GM19328 (cell line): ENCODE results near the gene ZNF783.
"Not testable (repeated sequence)": the region's sequence is repeated elsewhere in the genome, so short reads cannot be mapped to it uniquely, and the experiment has no call there.

Experiments used
- ATAC-seq: cut with Tn5 transposase; IDR thresholded peaks from one replicate; pipeline ENCODE4 v1.9.1; 2021; ENCODE audit warnings: mild to moderate bottlenecking, moderate library complexity; ENCODE audit not compliant: unreplicated experiment

Gene ZNF783

GRCh38 chr7:149296368-149296767, 34.4 kb downstream of the ZNF783 start:
- no peak for ATAC-seq

DNA sequence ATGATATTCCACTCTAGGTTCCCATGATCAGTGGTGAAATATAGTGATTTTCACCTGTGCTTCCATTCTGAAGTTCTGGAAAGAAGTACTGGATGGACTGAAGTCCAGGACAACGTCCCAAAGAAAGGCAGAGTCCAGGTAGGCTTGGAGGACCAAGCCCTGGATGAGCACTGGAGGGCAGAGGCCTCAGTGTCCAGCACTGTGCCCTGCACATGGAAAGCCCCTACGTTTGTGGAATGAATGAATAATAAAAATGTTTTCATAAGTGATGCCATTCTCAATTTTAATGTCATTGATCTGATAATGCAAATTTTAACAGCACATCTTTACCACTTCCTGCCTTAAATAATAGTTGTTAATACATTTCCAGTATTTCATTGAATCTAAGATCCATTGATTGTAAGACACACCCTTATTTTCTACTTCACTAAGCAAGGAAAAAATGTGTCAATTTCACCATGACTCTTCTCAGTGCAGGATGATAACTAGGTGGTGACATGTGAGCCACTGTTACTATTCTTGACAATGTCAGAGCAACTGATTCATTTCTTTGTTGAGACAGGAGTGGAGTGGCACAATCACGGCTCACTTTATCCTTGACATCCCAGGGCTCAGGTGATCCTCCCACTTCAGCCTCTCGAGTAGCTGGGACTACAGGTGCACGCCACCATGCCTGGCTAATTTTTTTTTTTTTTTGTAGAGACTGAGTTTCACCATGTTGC, 35.2 kb downstream of the ZNF783 start:
- no peak for ATAC-seq

DNA sequence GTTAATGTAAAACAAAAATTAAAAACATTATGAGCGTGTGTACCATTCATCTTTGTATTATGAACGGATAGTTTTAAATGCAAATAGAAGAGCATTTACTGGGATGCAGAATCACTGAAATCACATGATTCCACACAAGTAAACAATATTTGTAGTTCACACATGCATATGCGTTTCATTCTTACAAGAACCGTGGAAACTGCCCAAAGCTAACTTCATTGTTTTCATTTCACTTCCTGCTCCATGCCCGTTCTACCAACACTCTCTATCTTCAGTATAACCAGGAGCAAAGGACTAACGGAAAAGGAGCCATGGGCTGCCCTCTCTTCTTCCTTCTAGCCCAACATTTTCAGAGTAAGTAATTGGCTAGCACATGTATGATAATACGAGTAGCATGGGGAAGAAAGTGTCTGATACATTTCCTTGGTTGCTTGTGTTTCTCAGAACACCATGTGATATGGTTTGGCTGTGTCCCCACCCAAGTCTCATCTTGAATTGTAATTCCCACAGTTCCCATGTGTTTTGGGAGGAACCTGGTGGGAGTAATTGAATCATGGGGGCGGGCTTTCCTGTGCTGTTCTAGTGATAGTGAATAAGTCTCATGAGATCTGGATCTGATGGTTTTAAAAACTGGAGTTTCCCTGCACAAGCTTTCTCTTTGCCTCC, 38.8 kb downstream of the ZNF783 start:
- ATAC-seq, result no peak

DNA sequence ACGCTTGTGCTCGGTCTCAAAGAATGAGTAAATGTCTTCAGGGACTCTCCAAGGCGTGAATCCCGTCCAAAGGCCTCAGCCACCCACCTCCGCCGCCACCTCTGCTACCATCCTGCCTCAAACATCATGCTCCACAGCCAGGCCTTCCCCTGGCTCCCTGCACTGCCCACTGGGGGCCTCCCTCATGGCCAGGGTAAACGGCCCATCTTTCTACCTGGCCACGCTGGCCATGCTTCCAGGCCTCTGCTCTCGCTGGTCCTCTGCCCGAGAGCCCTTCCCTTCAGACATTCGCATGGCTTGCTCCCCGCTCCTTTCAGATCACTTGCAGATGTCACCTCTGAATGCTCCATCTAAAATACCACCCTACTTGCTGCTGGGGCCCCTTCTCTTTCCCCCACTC, 40.2 kb downstream of the ZNF783 start:
- ATAC-seq, result no peak

DNA sequence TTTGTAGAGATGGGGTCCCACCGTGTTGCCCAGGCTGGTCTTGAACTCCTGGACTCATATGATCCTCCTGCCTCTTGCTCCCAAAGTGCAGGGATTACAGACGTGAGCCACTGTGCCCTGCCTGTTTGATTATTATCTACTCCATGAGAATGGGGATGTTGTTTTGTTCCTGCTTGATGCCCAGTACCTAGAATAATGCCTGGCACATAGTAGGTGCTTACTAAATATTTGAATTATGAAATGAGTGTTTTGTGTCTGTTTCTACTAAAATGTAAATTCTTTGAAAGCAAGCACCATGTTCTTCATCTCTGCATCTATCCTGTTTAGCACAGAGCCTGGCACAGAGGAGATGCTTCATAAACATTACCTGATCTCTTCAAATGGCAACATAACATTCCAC, 40.9 kb downstream of the ZNF783 start:
- no peak for ATAC-seq

DNA sequence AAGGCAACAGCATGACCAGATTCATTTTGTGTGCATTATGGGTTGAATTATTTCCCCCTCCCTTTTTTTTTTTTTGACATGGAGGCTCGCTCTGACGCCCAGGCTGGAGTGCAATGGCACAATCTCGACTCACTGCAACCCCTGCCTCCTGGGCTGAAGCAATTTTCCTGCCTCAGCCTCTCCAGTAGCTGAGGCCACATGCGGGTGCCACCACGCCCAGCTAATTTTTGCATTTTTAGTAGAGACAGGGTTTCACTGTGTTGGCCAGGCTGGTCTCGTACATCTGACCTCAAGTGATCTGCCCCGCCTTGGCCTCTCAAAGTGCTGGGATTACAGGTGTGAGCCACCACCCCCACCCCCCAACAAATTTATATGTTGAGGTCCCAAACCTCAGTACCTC, 42.0 kb downstream of the ZNF783 start:
- no peak for ATAC-seq

- ATAC-seq, result no peak
Measured at GRCh38 chr7:149306854-149307253, 44.9 kb downstream of the ZNF783 start.

DNA sequence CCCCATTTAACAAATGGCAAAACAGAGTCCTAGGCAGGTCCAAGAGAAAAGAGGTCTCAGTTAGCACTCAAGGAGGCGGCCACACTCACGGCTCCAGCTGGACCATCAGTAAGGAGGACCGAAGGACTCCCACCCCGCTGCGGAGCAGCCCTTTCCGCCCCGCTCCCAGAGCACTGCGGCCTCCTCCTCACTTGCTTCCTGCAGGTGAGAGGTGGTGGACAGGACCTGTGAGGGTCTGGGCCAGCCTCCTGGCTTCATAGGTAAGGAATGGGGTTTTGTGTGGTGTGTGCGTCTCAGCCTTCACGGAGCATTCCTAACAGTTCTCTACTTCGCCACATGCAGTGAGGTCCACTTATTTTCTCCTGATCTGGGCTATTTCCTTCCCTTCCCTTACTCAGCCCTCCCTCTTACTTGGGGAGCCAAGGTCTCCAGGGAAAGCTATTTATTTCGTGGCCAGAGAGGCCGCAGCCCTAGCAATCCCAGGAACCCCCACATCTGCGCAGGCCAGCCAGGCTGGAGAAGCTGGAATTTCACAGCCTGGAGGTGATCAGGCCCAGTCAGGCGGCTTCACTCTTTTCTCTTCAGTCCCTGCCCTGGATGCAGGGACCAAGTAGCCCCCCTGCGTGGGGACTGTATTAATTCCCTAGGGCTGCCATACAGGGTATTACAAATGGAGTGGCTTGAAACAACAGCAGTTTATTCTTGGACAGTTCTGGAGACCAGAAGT, 45.9 kb downstream of the ZNF783 start:
- no peak for ATAC-seq

- ATAC-seq, result no peak
Measured at GRCh38 chr7:149310113-149310836, 48.3 kb downstream of the ZNF783 start.

- no peak for ATAC-seq
Measured at GRCh38 chr7:149310990-149311573, 49.1 kb downstream of the ZNF783 start.

- ATAC-seq, result no peak
Measured at GRCh38 chr7:149313981-149314380, 52.0 kb downstream of the ZNF783 start.

DNA sequence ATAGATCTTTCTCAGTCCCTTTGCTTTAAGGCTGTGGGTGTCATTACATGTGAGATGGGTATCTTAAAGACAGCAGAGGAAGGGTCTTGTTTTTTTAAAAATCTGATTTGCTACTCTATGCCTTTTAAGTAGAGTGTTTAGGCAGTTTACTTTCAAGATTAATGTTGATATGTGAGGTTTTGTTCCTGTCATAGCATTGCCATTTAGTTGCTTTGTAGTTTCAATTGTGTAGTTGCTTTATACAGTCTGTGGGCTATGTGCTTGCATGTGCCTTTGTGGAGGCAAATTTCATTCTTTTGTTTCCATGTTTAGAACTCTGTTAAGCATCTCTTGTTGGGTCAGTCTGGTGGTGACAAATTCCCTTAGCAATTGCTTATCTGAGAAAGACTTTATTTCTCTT, 54.6 kb downstream of the ZNF783 start:
- no peak for ATAC-seq

DNA sequence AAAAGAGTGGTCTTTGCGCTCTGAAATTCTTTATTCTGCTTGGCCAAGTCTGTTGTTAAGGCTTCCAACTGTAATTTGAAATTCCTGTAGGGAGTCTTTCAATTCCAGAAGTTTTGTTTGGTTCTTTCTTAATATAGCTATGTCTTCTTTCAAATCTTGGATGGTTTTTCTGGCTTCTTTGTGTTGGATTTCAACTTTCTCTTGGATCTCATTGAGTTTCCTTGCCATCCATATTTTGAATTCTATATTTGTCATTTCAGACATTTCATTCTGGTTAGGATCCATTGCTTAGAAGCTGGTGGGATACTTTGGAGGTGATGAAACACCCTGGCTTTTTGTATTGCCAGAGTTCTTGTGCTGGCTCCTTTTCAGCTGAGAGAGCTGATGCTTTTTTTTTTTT, 55.5 kb downstream of the ZNF783 start:
- no peak for ATAC-seq

DNA sequence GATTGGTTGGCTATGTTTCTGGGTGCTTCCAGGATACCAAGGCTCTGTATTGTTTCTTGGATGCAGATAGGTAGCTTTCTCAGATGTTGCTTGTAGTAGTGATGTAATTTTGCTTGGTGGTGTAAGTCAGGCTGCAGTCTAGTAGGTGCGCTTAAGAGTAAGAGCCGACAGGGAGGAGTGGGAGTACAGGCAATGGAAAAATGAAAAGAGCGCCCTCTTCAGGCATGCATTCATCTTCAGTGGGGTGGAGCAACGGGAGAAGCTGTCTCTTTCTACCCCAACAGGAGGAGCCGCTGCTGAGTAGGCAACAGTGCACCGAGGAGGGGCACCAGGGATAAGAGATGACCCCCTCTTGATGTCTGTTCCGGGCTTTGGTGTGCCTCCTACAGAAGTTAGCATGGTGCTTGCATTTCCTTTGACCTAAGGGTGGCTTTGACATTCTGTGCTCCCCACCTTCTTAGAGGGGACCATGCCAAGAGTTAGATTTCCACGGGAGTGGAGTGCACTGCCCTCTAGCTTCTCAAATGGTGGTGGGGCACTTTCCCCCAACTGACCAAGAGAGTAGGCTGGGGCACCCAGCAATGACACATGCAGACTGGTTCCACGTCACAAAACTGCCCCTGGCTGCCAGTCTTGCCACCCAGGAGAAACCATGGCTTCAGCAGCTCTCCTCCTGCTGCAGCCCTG, 56.1 kb downstream of the ZNF783 start:
- no peak for ATAC-seq

DNA sequence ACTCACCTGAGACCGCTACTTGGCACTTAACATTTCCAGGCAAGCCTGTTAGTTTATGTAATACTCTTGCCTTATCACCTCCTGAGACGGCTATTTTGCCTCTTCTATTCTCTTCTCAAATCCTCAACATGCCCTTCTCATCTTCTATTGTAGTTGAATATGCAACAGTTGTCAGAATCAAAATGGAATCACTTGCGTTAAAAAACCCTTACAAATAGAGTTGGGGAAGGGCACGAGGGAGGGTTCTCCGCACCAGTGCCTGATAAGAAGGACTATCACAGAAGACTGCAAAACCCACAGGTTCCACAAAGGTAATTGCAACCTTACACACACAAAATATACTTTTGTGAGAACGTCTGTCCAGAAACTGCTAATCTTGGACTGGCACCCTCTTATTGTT, 57.4 kb downstream of the ZNF783 start:
- ATAC-seq, result no peak

DNA sequence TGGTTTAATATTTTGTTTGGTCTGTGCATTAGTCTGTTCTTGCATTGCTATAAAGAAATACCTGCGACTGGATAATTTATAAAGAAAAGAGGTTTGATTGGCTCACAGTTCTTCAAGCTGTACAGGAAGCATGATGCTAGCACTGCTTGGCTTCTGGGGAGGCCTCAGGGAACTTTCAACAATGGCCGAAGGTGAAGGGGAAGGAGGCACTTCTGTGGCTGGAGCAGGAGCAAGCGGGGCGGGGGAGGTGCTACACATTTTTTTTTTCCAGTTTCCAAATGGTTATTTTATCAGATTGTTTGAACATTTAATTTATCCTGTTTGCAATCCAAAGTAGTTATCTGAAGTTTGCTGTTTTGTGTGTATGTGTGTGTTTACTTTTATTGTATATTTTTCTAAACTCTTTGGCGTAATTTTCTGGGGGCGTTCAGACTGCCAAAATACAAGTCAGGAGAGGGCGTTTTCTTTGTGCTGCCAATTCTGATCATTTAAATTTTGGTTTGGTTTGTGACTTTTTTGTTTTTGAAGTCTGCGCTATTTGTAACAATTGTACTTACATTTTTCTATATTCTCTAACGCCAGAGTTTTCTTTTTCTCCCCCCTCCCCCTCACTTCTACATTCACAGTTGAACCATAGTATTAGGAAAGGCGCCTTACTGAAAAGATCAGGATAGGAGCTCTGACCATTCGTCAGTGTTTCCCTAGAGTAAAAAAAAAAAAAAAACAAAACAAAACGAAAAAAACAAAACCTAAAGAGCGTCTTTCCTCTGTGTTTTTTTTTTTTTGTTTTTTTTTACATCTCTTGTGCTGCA, 58.5 kb downstream of the ZNF783 start:
- no peak for ATAC-seq

- ATAC-seq, result not testable (repeated sequence)
Measured at GRCh38 chr7:149321125-149321905, 59.3 kb downstream of the ZNF783 start.

- ATAC-seq, result no peak
Measured at GRCh38 chr7:149321978-149322541, 60.1 kb downstream of the ZNF783 start.
